Fibroblast of lung (primary cell): ENCODE data around the gene KANSL2. TPM values are rescaled to one million over a fixed set of nuclear protein-coding genes. Genes with fewer than 3 reads are reported as not detected.

Source experiments
- DNase-seq, 2 donors: peaks; one replicate each; pipeline versions ENCODE4 v3.0.0 to v3.0.0-alpha.2; 2010; ENCODE audit warnings: low read depth in 2 of 2
- H2AFZ ChIP-seq: 2 replicates; pipeline ENCODE4 v1.5.1; 2012; ENCODE audit warnings: low read length, control low read depth, inconsistent platforms
- H3K27ac ChIP-seq: 2 replicates; pipeline ENCODE4 v1.5.1; 2011; ENCODE audit warnings: low read length, control low read depth; ENCODE audit not compliant: insufficient read depth
- H3K27me3 ChIP-seq: 2 replicates; pipeline ENCODE4 v1.5.1; 2011; ENCODE audit warnings: mild to moderate bottlenecking, low read length; ENCODE audit not compliant: control insufficient read depth, insufficient read depth
- H3K36me3 ChIP-seq: 2 replicates; pipeline ENCODE4 v1.5.1; 2011; ENCODE audit warnings: low read length; ENCODE audit not compliant: control insufficient read depth, insufficient read depth
- H3K4me1 ChIP-seq: 2 replicates; pipeline ENCODE4 v1.5.1; 2011; ENCODE audit warnings: low read length; ENCODE audit not compliant: control insufficient read depth, insufficient read depth; ENCODE audit errors: extremely low read depth
- H3K4me2 ChIP-seq: 2 replicates; pipeline ENCODE4 v1.5.1; 2011; ENCODE audit warnings: low read length, control low read depth; ENCODE audit not compliant: insufficient read depth; ENCODE audit errors: extremely low read depth
- H3K4me3 ChIP-seq, 4 experiments: fragments of 200-600 bp in 1 of 4; sonication (generic) in 1 of 4; replicated peaks in 1 of 4; 2 replicates each; pipeline ENCODE4 v1.5.1; 2011 to 2016; ENCODE audit warnings: low read length in 4 of 4, low read depth in 3 of 4, mild to moderate bottlenecking in 3 of 4, control low read depth in 2 of 4, inconsistent platforms in 1 of 4, mixed read lengths in 1 of 4; ENCODE audit not compliant: insufficient read depth in 1 of 4; ENCODE audit errors: control extremely low read depth in 1 of 4
- H3K79me2 ChIP-seq: 2 replicates; pipeline ENCODE4 v1.5.1; 2012; ENCODE audit warnings: mild to moderate bottlenecking, low read length, inconsistent platforms; ENCODE audit not compliant: control insufficient read depth, insufficient read depth
- H3K9ac ChIP-seq: 2 replicates; pipeline ENCODE4 v1.5.1; 2011; ENCODE audit warnings: mild to moderate bottlenecking, low read length, control low read depth; ENCODE audit not compliant: insufficient read depth
- H3K9me3 ChIP-seq: 2 replicates; pipeline ENCODE4 v1.5.1; 2012; ENCODE audit warnings: low read depth, low read length; ENCODE audit not compliant: control insufficient read depth, insufficient read depth
- H4K20me1 ChIP-seq: 2 replicates; pipeline ENCODE4 v1.5.1; 2011; ENCODE audit warnings: low read length; ENCODE audit not compliant: control insufficient read depth, insufficient read depth; ENCODE audit errors: extremely low read depth
- EZH2 ChIP-seq: IDR thresholded peaks from 2 replicates; pipeline ENCODE4 v1.5.1; 2012; ENCODE audit warnings: low read length, control low read depth, mild to moderate bottlenecking; ENCODE audit errors: missing control alignments
- polyA plus RNA-seq, 2 donors: library from polyadenylated mRNA; depleted of rRNA in 1 of 2; stranded (reverse) in 1 of 2; unstranded in 1 of 2; fragments of >200 nt; gene quantifications; 2 replicates each; pipeline ENCODE4 v1.2.1, GENCODE V29; 2011 to 2012; ENCODE audit warnings: missing spikeins in 1 of 2
- total RNA-seq: library from RNA; depleted of rRNA; stranded (reverse); fragments of >200 nt; gene quantifications from 2 replicates; pipeline ENCODE4 v1.2.1, GENCODE V29; 2014
- TF ChIP-seq, protein P1 (sequence below), 2 donors: IDR thresholded peaks in 1 of 2; conservative IDR thresholded peaks in 1 of 2; 1 replicate in 1 of 2; 2 replicates in 1 of 2; pipeline ENCODE4 v1.5.1; 2011 to 2012; ENCODE audit warnings: low read length in 2 of 2, control low read depth in 1 of 2, inconsistent platforms in 1 of 2, low read depth in 1 of 2, mild to moderate bottlenecking in 1 of 2

The KANSL2 gene
- total and polyA plus RNA-seq, 2 donors (not counting 1 experiment from before 2014, with no cell fraction given): 38.8 to 51.2 TPM

GRCh38 chr12:48640854-48641253 is 41.2 kb downstream of the KANSL2 start:
- H3K27me3 ChIP-seq: no peaks in the 10 kb centered on the region
- TF ChIP-seq, protein P1, sequence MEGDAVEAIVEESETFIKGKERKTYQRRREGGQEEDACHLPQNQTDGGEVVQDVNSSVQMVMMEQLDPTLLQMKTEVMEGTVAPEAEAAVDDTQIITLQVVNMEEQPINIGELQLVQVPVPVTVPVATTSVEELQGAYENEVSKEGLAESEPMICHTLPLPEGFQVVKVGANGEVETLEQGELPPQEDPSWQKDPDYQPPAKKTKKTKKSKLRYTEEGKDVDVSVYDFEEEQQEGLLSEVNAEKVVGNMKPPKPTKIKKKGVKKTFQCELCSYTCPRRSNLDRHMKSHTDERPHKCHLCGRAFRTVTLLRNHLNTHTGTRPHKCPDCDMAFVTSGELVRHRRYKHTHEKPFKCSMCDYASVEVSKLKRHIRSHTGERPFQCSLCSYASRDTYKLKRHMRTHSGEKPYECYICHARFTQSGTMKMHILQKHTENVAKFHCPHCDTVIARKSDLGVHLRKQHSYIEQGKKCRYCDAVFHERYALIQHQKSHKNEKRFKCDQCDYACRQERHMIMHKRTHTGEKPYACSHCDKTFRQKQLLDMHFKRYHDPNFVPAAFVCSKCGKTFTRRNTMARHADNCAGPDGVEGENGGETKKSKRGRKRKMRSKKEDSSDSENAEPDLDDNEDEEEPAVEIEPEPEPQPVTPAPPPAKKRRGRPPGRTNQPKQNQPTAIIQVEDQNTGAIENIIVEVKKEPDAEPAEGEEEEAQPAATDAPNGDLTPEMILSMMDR (conservative IDR thresholded peaks at IDR 0.05 in 1 of 2, IDR thresholded peaks at IDR 0.05 in 1 of 2; ENCODE audit: low read depth in 1 of 2, low read length in 2 of 2): no peak
- TF ChIP-seq EZH2: no peak
- H3K4me2 ChIP-seq: no peak overlapping the region
- H3K4me3 ChIP-seq: no peak overlapping the region
- no peaks in the 10 kb centered on the region for H3K9me3 ChIP-seq
- DNase-seq: no peak
- no peak overlapping the region for H2AFZ ChIP-seq
- no peak overlapping the region for H3K9ac ChIP-seq
- H4K20me1 ChIP-seq: no peaks in the 10 kb centered on the region
- H3K79me2 ChIP-seq: no peaks in the 10 kb centered on the region
- H3K4me1 ChIP-seq: no peaks in the 10 kb centered on the region
- H3K27ac ChIP-seq: no peak overlapping the region
- no peaks in the 10 kb centered on the region for H3K36me3 ChIP-seq

DNA sequence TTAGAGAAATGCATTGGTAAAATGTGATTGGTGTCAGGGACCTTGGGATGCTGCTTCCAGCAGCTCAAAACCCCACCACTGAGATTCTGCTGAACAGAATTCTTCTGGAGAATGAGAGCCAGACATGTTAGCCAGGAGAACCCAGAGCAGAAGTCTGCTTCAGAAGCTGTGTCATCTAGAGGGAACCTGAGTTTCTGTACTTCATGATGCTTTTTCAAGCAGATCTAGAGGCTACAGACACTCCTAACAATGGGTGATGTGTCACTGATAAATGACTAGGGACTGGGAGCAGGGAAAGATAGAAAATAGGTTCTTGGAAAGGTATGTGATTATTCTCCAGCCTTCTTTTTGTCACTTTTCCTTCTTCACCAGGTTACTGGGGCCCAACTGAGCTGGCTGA is 41.6 kb downstream of the KANSL2 start:
- no peak for DNase-seq
- Histone ChIP-seq H3K9me3 (no peaks in the 10 kb centered on the region), H3K4me2 (no peak overlapping the region), H3K27ac (no peak overlapping the region), H2AFZ (no peak overlapping the region), H4K20me1 (no peaks in the 10 kb centered on the region), H3K79me2 (no peaks in the 10 kb centered on the region), H3K36me3 (no peaks in the 10 kb centered on the region), H3K27me3 (no peaks in the 10 kb centered on the region), H3K4me1 (no peaks in the 10 kb centered on the region), H3K4me3 (no peak overlapping the region), H3K9ac (no peak overlapping the region)
- TF ChIP-seq, protein P1 (conservative IDR thresholded peaks at IDR 0.05 in 1 of 2, IDR thresholded peaks at IDR 0.05 in 1 of 2; ENCODE audit: low read depth in 1 of 2, low read length in 2 of 2): no peak
- TF ChIP-seq EZH2: no peak

- H3K36me3 ChIP-seq: no peaks in the 10 kb centered on the region
- peaks cover 7% of the 10 kb centered on the region for H3K27me3 ChIP-seq
- H3K9ac ChIP-seq: no peak overlapping the region
- no peak overlapping the region for H3K27ac ChIP-seq
- H3K4me1 ChIP-seq: no peaks in the 10 kb centered on the region
- H2AFZ ChIP-seq: no peak overlapping the region
- TF ChIP-seq EZH2: no peak
- TF ChIP-seq, protein P1 (conservative IDR thresholded peaks at IDR 0.05 in 1 of 2, IDR thresholded peaks at IDR 0.05 in 1 of 2; ENCODE audit: low read depth in 1 of 2, low read length in 2 of 2): no peak
- no peak overlapping the region for H3K4me3 ChIP-seq
- no peak overlapping the region for H3K4me2 ChIP-seq
- H4K20me1 ChIP-seq: no peaks in the 10 kb centered on the region
- no peak for DNase-seq
- no peaks in the 10 kb centered on the region for H3K79me2 ChIP-seq
- H3K9me3 ChIP-seq: no peaks in the 10 kb centered on the region
Observed at GRCh38 chr12:48631071-48631470, 51.0 kb downstream of the KANSL2 start.
